DMS153 treated with DMSO at 0.1 percent for 48 hours (cell line): ENCODE results near the gene SMIM24.
"Not testable (repeated sequence)": the region's sequence is repeated elsewhere in the genome, so short reads cannot be mapped to it uniquely, and the experiment has no call there.

ENCODE experiments used
- DNase-seq: peaks from one replicate; lab custom pipeline; 2025; ENCODE audit not compliant: unreplicated experiment; lab: John Stamatoyannopoulos, UW

The SMIM24 gene

DNA sequence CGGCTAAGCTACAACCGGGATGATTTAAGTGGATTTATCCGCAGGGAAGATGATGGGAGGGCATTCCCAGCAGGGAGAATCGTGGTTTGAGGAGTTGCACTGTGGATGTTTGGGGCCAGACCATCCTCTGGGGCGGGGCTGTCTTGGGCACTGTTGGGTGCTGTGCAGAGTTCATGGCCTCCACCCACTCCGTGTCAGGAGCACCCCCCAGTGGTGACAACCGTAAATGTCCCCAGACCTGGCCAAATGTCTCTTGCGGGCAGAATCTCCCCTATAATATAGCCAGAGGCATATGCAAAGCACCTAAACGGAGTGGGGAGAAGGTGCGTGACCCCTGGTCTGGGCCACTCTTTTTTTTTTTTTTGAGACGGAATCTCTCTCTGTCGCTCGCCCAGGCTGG, 40.2 kb downstream of the SMIM24 start:
- no peak for DNase-seq

DNA sequence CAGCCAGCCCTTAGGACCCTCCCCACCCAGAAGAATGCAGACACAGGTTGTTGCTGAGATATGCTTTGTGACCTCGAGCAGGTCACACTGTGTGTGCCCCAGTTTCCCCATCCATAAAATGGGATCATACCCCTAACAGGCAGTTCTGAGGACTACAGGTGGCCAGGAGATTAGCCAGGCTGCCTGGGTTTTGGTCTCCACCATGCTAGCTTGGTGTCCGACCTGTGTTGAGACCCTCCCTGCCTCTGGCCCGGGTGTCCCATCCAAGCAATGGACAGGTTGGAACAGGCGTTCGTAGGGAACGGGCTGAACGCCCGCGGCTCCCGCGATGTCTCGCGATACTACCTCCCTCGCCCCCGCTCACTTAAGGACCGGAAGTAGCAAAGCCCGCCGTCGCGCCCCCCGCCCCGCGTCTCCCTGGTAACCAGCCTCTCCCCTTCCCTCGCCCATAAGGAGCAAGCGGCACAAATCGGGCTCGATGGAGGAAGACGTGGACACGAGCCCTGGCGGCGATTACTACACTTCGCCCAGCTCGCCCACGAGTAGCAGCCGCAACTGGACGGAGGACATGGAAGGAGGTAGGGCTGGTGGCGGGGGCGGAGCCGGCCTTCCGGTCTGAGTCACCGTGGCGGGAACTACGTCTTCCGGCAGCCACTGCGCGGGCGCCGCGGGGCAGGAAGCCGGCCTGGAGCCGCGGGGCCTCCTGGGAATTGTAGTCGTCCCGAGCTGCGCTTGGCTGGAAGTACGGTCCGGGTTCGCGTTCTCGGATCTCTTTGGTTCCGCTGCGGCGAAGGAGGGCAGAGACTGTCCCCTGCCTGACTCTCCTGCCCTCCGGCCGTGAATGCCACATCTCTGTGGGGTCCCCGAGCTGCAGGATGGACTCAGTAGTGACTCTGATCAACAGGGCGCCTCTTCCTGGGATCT, 45.4 kb downstream of the SMIM24 start:
- DNase-seq = peak; percentile 88

DNA sequence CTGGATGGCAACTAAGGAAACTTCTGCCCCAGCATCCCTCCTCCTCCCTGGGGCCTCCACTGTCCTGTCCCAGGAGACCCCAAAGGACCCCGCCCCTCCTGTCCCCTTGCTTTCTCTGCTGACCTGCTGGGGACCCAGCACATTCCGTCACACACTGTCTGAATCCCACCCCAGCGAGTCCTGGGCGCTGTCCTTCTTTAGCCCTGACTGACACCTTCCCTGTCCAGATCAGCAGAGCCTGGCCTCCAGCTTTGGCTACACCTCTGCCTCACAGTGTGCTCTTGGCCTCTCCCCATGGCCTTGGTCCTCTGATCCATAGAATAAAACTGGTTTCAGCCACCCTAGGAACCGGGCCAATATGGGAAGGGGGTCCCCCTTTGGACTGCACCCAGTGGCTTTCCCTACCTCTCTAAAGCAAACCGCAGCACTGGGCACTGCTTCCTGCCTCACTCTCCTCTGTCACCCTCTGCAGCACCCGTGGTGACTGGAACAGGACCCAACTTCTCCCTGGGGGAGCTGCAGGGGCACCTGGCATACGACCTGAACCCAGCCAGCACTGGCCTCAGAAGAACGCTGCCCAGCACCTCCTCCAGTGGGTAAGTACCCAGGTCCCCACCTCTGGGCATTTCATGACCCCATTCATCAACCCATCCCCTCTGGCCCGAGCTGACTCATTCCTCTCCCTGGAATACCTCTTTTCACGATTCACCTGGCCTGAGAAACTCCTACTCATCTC, 46.4 kb downstream of the SMIM24 start:
- no peak for DNase-seq

DNA sequence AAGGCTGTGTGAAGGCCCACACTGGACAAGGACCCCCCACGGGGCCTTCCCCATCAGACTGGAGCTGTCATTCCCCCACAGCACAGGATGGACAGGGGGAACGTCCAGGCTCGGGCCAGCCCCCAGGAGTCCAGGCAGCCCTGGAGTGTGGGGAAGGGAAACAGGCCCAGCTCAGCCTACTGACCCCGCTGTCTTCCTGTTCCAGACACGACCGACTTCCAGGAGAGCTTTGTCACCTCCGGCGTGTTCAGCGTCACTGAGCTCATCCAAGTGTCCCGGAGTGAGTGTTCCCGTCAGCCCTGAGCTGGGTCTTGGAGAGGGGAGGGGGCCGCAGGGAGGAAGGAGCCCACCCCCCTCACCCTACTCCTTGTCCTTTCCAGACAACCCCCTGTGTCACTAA, 47.0 kb downstream of the SMIM24 start:
- DNase-seq = no peak

DNA sequence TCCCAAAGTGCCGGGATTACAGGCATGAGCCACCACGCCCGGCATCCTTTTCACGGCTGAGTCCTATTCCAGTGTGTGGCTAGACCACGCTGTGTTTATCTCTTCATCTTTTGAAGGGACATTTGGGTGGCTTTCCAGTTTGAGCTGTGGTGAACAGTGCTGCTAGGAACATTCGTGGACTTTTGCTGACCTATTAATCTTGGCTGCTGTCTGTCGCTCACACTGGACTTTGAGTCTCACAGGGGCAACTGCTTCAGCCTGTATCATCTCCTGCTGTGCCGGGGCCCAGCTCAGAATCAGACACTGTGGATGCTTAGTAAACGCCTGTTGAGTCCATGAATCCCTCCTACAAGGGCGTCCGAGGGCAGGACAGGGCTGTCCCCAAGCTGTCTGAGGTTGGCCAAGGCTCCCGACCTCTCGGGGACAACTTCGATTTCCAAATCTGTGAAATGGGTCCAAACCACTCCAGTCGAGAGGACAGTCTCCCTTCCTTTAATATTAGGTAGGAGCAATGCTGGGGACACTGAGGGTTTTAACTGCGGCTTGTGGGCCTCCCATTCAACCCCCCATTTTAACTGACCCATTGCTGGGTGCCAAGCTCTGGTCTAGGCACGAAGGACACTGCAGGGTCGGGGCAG, 48.4 kb downstream of the SMIM24 start:
- DNase-seq = no peak

DNA sequence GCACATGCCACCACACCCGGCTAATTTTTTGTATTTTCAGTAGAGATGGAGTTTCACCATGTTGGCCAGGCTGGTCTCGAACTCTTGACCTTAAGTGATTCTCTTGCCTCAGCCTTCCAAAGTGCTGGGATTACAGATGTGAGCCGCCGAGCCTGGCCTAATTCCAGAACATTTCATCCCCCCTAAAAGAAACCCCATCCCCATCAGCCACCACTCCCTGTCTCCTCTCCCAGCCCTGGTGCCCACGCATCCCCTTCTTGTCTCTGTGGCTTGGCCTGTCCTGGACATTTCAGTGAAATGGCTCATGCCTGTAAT, 50.0 kb downstream of the SMIM24 start:
- not testable (repeated sequence) for DNase-seq

DNA sequence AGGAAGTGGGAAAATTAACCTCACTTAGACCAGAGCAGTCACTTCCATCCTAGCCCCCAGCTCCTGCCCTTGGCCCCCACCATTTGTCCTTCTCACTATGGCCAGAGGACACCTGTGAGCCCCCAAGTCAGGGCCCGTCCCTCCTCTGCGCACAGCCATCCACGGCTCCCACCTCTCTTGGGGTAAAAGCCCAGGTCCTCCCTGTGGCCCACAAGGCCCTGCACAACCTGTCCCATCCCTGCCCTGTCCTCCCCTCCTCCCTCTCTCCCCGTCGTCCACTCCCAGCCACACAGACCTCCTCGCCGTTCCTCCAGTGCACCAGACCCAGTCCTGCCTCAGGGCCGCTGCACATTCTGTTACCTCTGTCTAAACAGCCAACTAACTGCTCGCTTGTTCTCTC, 53.9 kb downstream of the SMIM24 start:
- DNase-seq = no peak
